ENCODE data around the gene AK9.
"Not testable (repeated sequence)": the region's sequence is repeated elsewhere in the genome, so short reads cannot be mapped to it uniquely, and the experiment has no call there.

The AK9 gene

GRCh38 chr6:109606359-109606758 lies 84.6 kb downstream of the AK9 start:
- H3K4me3 ChIP-seq (ENCODE audit: low read length in 2 of 2): no peak overlapping the region
- no peaks in the 10 kb centered on the region for H3K9me3 ChIP-seq (ENCODE audit: control insufficient read depth in 2 of 2, low read length in 2 of 2)
- no peak overlapping the region for H3K27ac ChIP-seq (ENCODE audit: low read depth in 2 of 2, low read length in 2 of 2)
- H3K4me1 ChIP-seq (ENCODE audit: control insufficient read depth in 2 of 2, insufficient read depth in 2 of 2, low read length in 2 of 2): no peaks in the 10 kb centered on the region
- H3K36me3 ChIP-seq (ENCODE audit: control insufficient read depth in 2 of 2, insufficient read depth in 2 of 2, low read length in 2 of 2): peaks cover 0 to 2% of the 10 kb centered on the region in 2 donors
- no peaks in the 10 kb centered on the region for H3K27me3 ChIP-seq (ENCODE audit: control insufficient read depth in 2 of 2, insufficient read depth in 2 of 2, low read length in 2 of 2)
- H3K9ac ChIP-seq (ENCODE audit: low read depth in 1 of 2, low read length in 2 of 2): no peak overlapping the region

GRCh38 chr6:109595998-109596397 lies 95.0 kb downstream of the AK9 start:
- Histone ChIP-seq H3K36me3 (ENCODE audit: control insufficient read depth in 2 of 2, insufficient read depth in 2 of 2, low read length in 2 of 2) (no peaks in the 10 kb centered on the region), H3K4me1 (ENCODE audit: control insufficient read depth in 2 of 2, insufficient read depth in 2 of 2, low read length in 2 of 2) (no peaks in the 10 kb centered on the region), H3K27me3 (ENCODE audit: control insufficient read depth in 2 of 2, insufficient read depth in 2 of 2, low read length in 2 of 2) (no peaks in the 10 kb centered on the region), H3K9ac (ENCODE audit: low read depth in 1 of 2, low read length in 2 of 2) (no peak overlapping the region), H3K27ac (ENCODE audit: low read depth in 2 of 2, low read length in 2 of 2) (no peak overlapping the region), H3K9me3 (ENCODE audit: control insufficient read depth in 2 of 2, low read length in 2 of 2) (no peaks in the 10 kb centered on the region), H3K4me3 (ENCODE audit: low read length in 2 of 2) (no peak overlapping the region)

DNA sequence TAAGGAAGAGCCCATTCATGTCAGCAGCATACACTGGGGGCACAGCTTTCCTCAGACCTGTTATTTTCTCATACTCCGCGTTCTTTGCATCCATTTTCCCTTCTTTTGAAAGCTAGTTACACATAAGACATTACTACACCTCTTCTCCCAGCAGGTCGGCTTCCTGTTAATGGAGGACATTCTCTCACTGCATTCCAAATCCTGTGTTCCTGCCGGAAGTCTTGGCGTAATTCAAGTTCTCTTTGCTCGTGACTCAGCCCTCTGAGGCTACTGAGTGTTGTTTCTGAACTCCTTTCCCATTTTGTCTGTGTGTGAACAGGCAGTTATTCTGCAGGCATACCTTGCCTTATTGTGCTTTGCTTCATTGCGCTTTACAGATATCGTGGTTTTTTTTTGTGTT lies 110.5 kb downstream of the AK9 start:
- H3K9ac ChIP-seq (ENCODE audit: low read depth in 1 of 2, low read length in 2 of 2): no peak overlapping the region
- no peaks in the 10 kb centered on the region for H3K27me3 ChIP-seq (ENCODE audit: control insufficient read depth in 2 of 2, insufficient read depth in 2 of 2, low read length in 2 of 2)
- H3K9me3 ChIP-seq (ENCODE audit: control insufficient read depth in 2 of 2, low read length in 2 of 2): no peaks in the 10 kb centered on the region
- H3K36me3 ChIP-seq (ENCODE audit: control insufficient read depth in 2 of 2, insufficient read depth in 2 of 2, low read length in 2 of 2): no peaks in the 10 kb centered on the region
- no peak overlapping the region for H3K27ac ChIP-seq (ENCODE audit: low read depth in 2 of 2, low read length in 2 of 2)
- H3K4me1 ChIP-seq (ENCODE audit: control insufficient read depth in 2 of 2, insufficient read depth in 2 of 2, low read length in 2 of 2): no peaks in the 10 kb centered on the region
- no peak overlapping the region for H3K4me3 ChIP-seq (ENCODE audit: low read length in 2 of 2)

- H3K36me3 ChIP-seq (ENCODE audit: control insufficient read depth in 2 of 2, insufficient read depth in 2 of 2, low read length in 2 of 2): no peaks in the 10 kb centered on the region
- no peaks in the 10 kb centered on the region for H3K27me3 ChIP-seq (ENCODE audit: control insufficient read depth in 2 of 2, insufficient read depth in 2 of 2, low read length in 2 of 2)
- no peak overlapping the region for H3K4me3 ChIP-seq (ENCODE audit: low read length in 2 of 2)
- no peaks in the 10 kb centered on the region for H3K9me3 ChIP-seq (ENCODE audit: control insufficient read depth in 2 of 2, low read length in 2 of 2)
- H3K27ac ChIP-seq (ENCODE audit: low read depth in 2 of 2, low read length in 2 of 2): no peak overlapping the region
- no peak overlapping the region for H3K9ac ChIP-seq (ENCODE audit: low read depth in 1 of 2, low read length in 2 of 2)
- H3K4me1 ChIP-seq (ENCODE audit: control insufficient read depth in 2 of 2, insufficient read depth in 2 of 2, low read length in 2 of 2): no peaks in the 10 kb centered on the region
These were observed 111.6 kb downstream of the AK9 start for GRCh38 chr6:109579361-109579760.

DNA sequence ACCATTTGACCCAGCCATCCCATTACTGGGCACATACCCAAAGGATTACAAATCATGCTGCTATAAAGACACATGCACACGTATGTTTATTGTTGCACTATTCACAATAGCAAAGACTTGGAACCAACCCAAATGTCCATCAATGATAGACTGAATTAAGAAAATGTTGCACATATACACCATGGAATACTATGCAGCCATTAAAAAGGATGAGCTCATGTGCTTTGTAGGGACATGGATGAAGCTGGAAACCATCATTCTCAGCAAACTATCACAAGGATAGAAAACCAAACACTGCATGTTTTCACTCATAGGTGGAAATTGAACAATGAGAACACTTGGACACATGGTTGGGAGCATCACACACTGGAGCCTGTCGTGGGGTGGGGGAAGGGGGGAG lies 121.1 kb downstream of the AK9 start:
- H3K36me3 ChIP-seq (ENCODE audit: control insufficient read depth in 2 of 2, insufficient read depth in 2 of 2, low read length in 2 of 2); H3K27ac ChIP-seq (ENCODE audit: low read depth in 2 of 2, low read length in 2 of 2); H3K4me1 ChIP-seq (ENCODE audit: control insufficient read depth in 2 of 2, insufficient read depth in 2 of 2, low read length in 2 of 2); H3K27me3 ChIP-seq (ENCODE audit: control insufficient read depth in 2 of 2, insufficient read depth in 2 of 2, low read length in 2 of 2); H3K4me3 ChIP-seq (ENCODE audit: low read length in 2 of 2); H3K9ac ChIP-seq (ENCODE audit: low read depth in 1 of 2, low read length in 2 of 2); H3K9me3 ChIP-seq (ENCODE audit: control insufficient read depth in 2 of 2, low read length in 2 of 2): not testable (repeated sequence)

DNA sequence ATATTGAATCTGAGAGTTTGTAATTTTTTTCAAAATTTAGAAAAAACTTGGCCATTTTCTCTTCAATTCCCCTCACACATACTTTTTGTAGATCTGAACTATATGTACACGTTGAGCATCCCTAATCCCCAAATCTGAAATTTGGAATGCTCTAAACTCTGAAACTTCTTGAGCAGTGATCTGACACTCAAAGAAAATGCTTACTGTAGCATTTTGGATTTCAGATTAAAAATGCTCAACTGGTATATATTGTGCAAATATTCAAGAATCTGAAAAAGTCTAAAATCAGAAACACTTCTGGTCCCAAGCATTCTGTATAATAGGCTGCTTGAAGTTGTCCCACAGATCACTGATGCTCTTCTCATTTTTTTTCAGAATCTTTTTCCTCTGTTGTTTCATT lies 129.2 kb downstream of the AK9 start:
- Histone ChIP-seq H3K27ac (ENCODE audit: low read depth in 2 of 2, low read length in 2 of 2) (no peak overlapping the region), H3K27me3 (ENCODE audit: control insufficient read depth in 2 of 2, insufficient read depth in 2 of 2, low read length in 2 of 2) (no peaks in the 10 kb centered on the region), H3K4me1 (ENCODE audit: control insufficient read depth in 2 of 2, insufficient read depth in 2 of 2, low read length in 2 of 2) (no peaks in the 10 kb centered on the region), H3K9ac (ENCODE audit: low read depth in 1 of 2, low read length in 2 of 2) (no peak overlapping the region), H3K36me3 (ENCODE audit: control insufficient read depth in 2 of 2, insufficient read depth in 2 of 2, low read length in 2 of 2) (peaks cover 0 to 3% of the 10 kb centered on the region in 2 donors), H3K4me3 (ENCODE audit: low read length in 2 of 2) (no peak overlapping the region), H3K9me3 (ENCODE audit: control insufficient read depth in 2 of 2, low read length in 2 of 2) (peaks cover 0 to 3% of the 10 kb centered on the region in 2 donors)

DNA sequence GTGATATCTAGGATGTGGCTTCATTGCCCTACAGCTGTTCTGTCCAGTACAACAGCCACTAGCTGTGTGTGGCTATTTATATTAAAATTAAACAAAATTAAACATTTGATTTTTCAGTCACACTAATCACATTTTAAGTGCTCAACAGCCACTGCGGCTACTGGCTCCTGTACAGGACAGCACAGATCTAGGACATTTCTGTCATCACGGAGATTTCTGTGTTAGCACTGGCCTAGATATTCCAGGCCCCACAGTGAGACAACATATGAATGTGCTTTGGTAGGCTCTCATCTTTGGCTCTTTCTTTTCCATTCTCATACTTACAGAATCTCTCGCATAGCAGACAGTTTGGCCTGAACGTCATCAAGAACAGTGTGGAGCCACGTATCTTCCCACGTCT lies 159.6 kb downstream of the AK9 start:
- Histone ChIP-seq H3K36me3 (ENCODE audit: control insufficient read depth in 2 of 2, insufficient read depth in 2 of 2, low read length in 2 of 2) (no peaks in the 10 kb centered on the region), H3K9me3 (ENCODE audit: control insufficient read depth in 2 of 2, low read length in 2 of 2) (no peaks in the 10 kb centered on the region), H3K27ac (ENCODE audit: low read depth in 2 of 2, low read length in 2 of 2) (no peak overlapping the region), H3K9ac (ENCODE audit: low read depth in 1 of 2, low read length in 2 of 2) (no peak overlapping the region), H3K4me1 (ENCODE audit: control insufficient read depth in 2 of 2, insufficient read depth in 2 of 2, low read length in 2 of 2) (no peaks in the 10 kb centered on the region), H3K27me3 (ENCODE audit: control insufficient read depth in 2 of 2, insufficient read depth in 2 of 2, low read length in 2 of 2) (no peaks in the 10 kb centered on the region), H3K4me3 (ENCODE audit: low read length in 2 of 2) (no peak overlapping the region)

- no peaks in the 10 kb centered on the region for H3K27me3 ChIP-seq (ENCODE audit: control insufficient read depth in 2 of 2, insufficient read depth in 2 of 2, low read length in 2 of 2)
- H3K9ac ChIP-seq (ENCODE audit: low read depth in 1 of 2, low read length in 2 of 2): no peak overlapping the region
- no peak overlapping the region for H3K4me3 ChIP-seq (ENCODE audit: low read length in 2 of 2)
- peaks cover 0 to 3% of the 10 kb centered on the region in 2 donors for H3K9me3 ChIP-seq (ENCODE audit: control insufficient read depth in 2 of 2, low read length in 2 of 2)
- no peaks in the 10 kb centered on the region for H3K36me3 ChIP-seq (ENCODE audit: control insufficient read depth in 2 of 2, insufficient read depth in 2 of 2, low read length in 2 of 2)
- H3K27ac ChIP-seq (ENCODE audit: low read depth in 2 of 2, low read length in 2 of 2): no peak overlapping the region
- no peaks in the 10 kb centered on the region for H3K4me1 ChIP-seq (ENCODE audit: control insufficient read depth in 2 of 2, insufficient read depth in 2 of 2, low read length in 2 of 2)
These were observed 163.0 kb downstream of the AK9 start for GRCh38 chr6:109527989-109528388.

- no peak overlapping the region for H3K9ac ChIP-seq (ENCODE audit: low read depth in 1 of 2, low read length in 2 of 2)
- H3K9me3 ChIP-seq (ENCODE audit: control insufficient read depth in 2 of 2, low read length in 2 of 2): peaks cover 0 to 3% of the 10 kb centered on the region in 2 donors
- H3K27ac ChIP-seq (ENCODE audit: low read depth in 2 of 2, low read length in 2 of 2): no peak overlapping the region
- H3K27me3 ChIP-seq (ENCODE audit: control insufficient read depth in 2 of 2, insufficient read depth in 2 of 2, low read length in 2 of 2): no peaks in the 10 kb centered on the region
- H3K36me3 ChIP-seq (ENCODE audit: control insufficient read depth in 2 of 2, insufficient read depth in 2 of 2, low read length in 2 of 2): no peaks in the 10 kb centered on the region
- H3K4me3 ChIP-seq (ENCODE audit: low read length in 2 of 2): no peak overlapping the region
- no peaks in the 10 kb centered on the region for H3K4me1 ChIP-seq (ENCODE audit: control insufficient read depth in 2 of 2, insufficient read depth in 2 of 2, low read length in 2 of 2)
These were observed 163.9 kb downstream of the AK9 start for GRCh38 chr6:109526905-109527628.

DNA sequence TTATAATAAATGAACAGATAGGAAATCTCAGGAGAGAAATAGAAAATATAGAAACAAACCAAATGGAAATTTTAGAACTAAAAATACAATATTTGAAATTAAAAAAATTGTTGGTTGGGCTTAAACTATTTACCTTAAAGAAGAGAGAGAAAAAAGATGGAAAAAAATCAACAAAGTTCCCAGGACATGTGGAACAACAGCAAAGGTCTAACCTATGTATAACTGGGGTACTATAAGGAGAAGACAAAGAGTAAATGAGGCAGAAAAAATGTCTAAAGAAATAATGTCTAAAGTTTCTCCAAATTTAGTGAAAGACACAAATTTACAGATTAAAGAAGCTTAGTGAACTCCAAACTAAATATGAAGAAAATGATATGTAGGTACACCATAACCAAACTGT lies 166.9 kb downstream of the AK9 start:
- Histone ChIP-seq H3K9ac (ENCODE audit: low read depth in 1 of 2, low read length in 2 of 2) (no peak overlapping the region), H3K36me3 (ENCODE audit: control insufficient read depth in 2 of 2, insufficient read depth in 2 of 2, low read length in 2 of 2) (no peaks in the 10 kb centered on the region), H3K4me3 (ENCODE audit: low read length in 2 of 2) (no peak overlapping the region), H3K27me3 (ENCODE audit: control insufficient read depth in 2 of 2, insufficient read depth in 2 of 2, low read length in 2 of 2) (no peaks in the 10 kb centered on the region), H3K9me3 (ENCODE audit: control insufficient read depth in 2 of 2, low read length in 2 of 2) (peaks cover 0 to 3% of the 10 kb centered on the region in 2 donors), H3K27ac (ENCODE audit: low read depth in 2 of 2, low read length in 2 of 2) (no peak overlapping the region), H3K4me1 (ENCODE audit: control insufficient read depth in 2 of 2, insufficient read depth in 2 of 2, low read length in 2 of 2) (no peaks in the 10 kb centered on the region)

- H3K27me3 ChIP-seq (ENCODE audit: control insufficient read depth in 2 of 2, insufficient read depth in 2 of 2, low read length in 2 of 2): no peaks in the 10 kb centered on the region
- no peaks in the 10 kb centered on the region for H3K36me3 ChIP-seq (ENCODE audit: control insufficient read depth in 2 of 2, insufficient read depth in 2 of 2, low read length in 2 of 2)
- no peak overlapping the region for H3K4me3 ChIP-seq (ENCODE audit: low read length in 2 of 2)
- H3K9me3 ChIP-seq (ENCODE audit: control insufficient read depth in 2 of 2, low read length in 2 of 2): peaks cover 0 to 3% of the 10 kb centered on the region in 2 donors
- no peak overlapping the region for H3K27ac ChIP-seq (ENCODE audit: low read depth in 2 of 2, low read length in 2 of 2)
- no peaks in the 10 kb centered on the region for H3K4me1 ChIP-seq (ENCODE audit: control insufficient read depth in 2 of 2, insufficient read depth in 2 of 2, low read length in 2 of 2)
- H3K9ac ChIP-seq (ENCODE audit: low read depth in 1 of 2, low read length in 2 of 2): no peak overlapping the region
These were observed 167.5 kb downstream of the AK9 start for GRCh38 chr6:109523478-109523877.

All from mucosa of rectum (tissue), 2 donors.